Esophagus muscularis mucosa (tissue), 3 donors: Measurements from ENCODE around the gene PEX5L.

Experiments used
- CTCF ChIP-seq, 3 experiments: fragments of 200-600 bp in 2 of 3; fragments of 450-650 bp in 1 of 3; sonication (generic) in 2 of 3; IDR thresholded peaks; one replicate each; pipeline ENCODE4 v1.5.1; 2017 to 2019; ENCODE audit warnings: antibody characterized with exemption in 3 of 3, mild to moderate bottlenecking in 2 of 3, moderate library complexity in 1 of 3
- POLR2A ChIP-seq: fragments of 450-650 bp; IDR thresholded peaks from one replicate; pipeline ENCODE4 v1.6.1; 2017; ENCODE audit warnings: antibody characterized with exemption, moderate library complexity, mild to moderate bottlenecking, low read depth
- POLR2AphosphoS5 ChIP-seq, 2 donors: sonication (generic); formaldehyde crosslinking; IDR thresholded peaks; one replicate each; pipeline ENCODE4 v1.6.1; 2017; ENCODE audit warnings: antibody characterized with exemption in 2 of 2

DNA sequence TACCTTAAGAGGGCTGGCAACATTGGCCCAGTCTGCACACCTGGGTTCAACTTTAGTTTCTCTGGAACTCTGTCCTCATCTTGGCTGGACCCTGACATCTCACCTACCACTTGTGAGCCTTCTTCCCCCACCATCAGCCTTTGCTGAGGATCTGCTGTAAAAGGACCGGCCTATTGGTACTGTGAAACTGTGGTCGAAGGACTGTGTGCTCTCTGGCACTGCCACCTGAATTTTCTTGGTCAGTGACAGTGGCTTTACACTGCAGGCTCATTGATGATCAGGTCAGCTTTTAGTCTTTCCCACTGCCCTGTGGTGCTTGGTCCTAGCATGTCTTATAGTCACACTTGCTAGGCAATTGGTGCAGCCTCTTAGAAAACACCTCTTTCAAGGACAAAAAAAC is 86.9 kb downstream of the PEX5L start:
- no peak for TF ChIP-seq POLR2A
- no peak for TF ChIP-seq CTCF (IDR thresholded peaks at IDR 0.05)
- TF ChIP-seq POLR2AphosphoS5 (IDR thresholded peaks at IDR 0.05): no peak
